Skeletal muscle satellite cell (primary cell): ENCODE data around the gene ZDHHC14.

Source experiments
- H3K27me3 ChIP-seq: 2 replicates; pipeline ENCODE4 v1.7.0; 2013; ENCODE audit warnings: low read length; ENCODE audit not compliant: control insufficient read depth, insufficient read depth
- H3K36me3 ChIP-seq: 2 replicates; pipeline ENCODE4 v1.7.0; 2013; ENCODE audit warnings: mild to moderate bottlenecking, control low read depth, low read length; ENCODE audit not compliant: insufficient read depth
- H3K4me1 ChIP-seq: 2 replicates; pipeline ENCODE4 v1.7.0; 2013; ENCODE audit warnings: low read length; ENCODE audit not compliant: control insufficient read depth, insufficient read depth
- H3K4me2 ChIP-seq: 2 replicates; pipeline ENCODE4 v1.7.0; 2013; ENCODE audit warnings: mild to moderate bottlenecking, low read length
- H3K4me3 ChIP-seq: 2 replicates; pipeline ENCODE4 v1.7.0; 2013; ENCODE audit warnings: low read length
- H3K9ac ChIP-seq: 2 replicates; pipeline ENCODE4 v1.7.0; 2013; ENCODE audit warnings: mild to moderate bottlenecking, low read depth, low read length, moderate library complexity
- H3K9me3 ChIP-seq: replicated peaks from 2 replicates; pipeline ENCODE4 v1.7.0; 2013; ENCODE audit warnings: mild to moderate bottlenecking, control low read depth, low read length

The ZDHHC14 gene

GRCh38 chr6:157503018-157503747 lies 122.2 kb downstream of the ZDHHC14 start:
- no peak overlapping the region for H3K4me2 ChIP-seq
- no peaks in the 10 kb centered on the region for H3K4me1 ChIP-seq
- no peaks in the 10 kb centered on the region for H3K27me3 ChIP-seq
- no peak overlapping the region for H3K4me3 ChIP-seq
- peaks cover 12% of the 10 kb centered on the region for H3K9me3 ChIP-seq
- H3K36me3 ChIP-seq, result no peaks in the 10 kb centered on the region
- H3K9ac ChIP-seq, result no peak overlapping the region

- H3K4me2 ChIP-seq, result no peak overlapping the region
- H3K9me3 ChIP-seq, result peaks cover 12% of the 10 kb centered on the region
- no peak overlapping the region for H3K9ac ChIP-seq
- H3K36me3 ChIP-seq, result no peaks in the 10 kb centered on the region
- H3K4me3 ChIP-seq, result no peak overlapping the region
- H3K4me1 ChIP-seq, result no peaks in the 10 kb centered on the region
- no peaks in the 10 kb centered on the region for H3K27me3 ChIP-seq
Measured at GRCh38 chr6:157505912-157506491, 125.0 kb downstream of the ZDHHC14 start.

GRCh38 chr6:157510323-157511188 lies 129.6 kb downstream of the ZDHHC14 start:
- peaks cover 7% of the 10 kb centered on the region for H3K4me1 ChIP-seq
- H3K4me3 ChIP-seq, result no peak overlapping the region
- no peaks in the 10 kb centered on the region for H3K36me3 ChIP-seq
- H3K9me3 ChIP-seq, result peaks cover 9% of the 10 kb centered on the region
- H3K4me2 ChIP-seq, result no peak overlapping the region
- H3K9ac ChIP-seq, result no peak overlapping the region
- no peaks in the 10 kb centered on the region for H3K27me3 ChIP-seq

- Histone ChIP-seq H3K36me3 (no peaks in the 10 kb centered on the region), H3K9me3 (no peaks in the 10 kb centered on the region), H3K9ac (no peak overlapping the region), H3K27me3 (no peaks in the 10 kb centered on the region), H3K4me2 (no peak overlapping the region), H3K4me3 (no peak overlapping the region), H3K4me1 (peaks cover 7% of the 10 kb centered on the region)
Measured at GRCh38 chr6:157511682-157512381, 130.8 kb downstream of the ZDHHC14 start.

- H3K27me3 ChIP-seq, result no peaks in the 10 kb centered on the region
- no peak overlapping the region for H3K4me2 ChIP-seq
- H3K9me3 ChIP-seq, result no peaks in the 10 kb centered on the region
- peaks cover 7% of the 10 kb centered on the region for H3K4me1 ChIP-seq
- no peaks in the 10 kb centered on the region for H3K36me3 ChIP-seq
- H3K9ac ChIP-seq, result no peak overlapping the region
- H3K4me3 ChIP-seq, result no peak overlapping the region
Measured at GRCh38 chr6:157512382-157512682, 131.3 kb downstream of the ZDHHC14 start.

GRCh38 chr6:157513004-157513603 lies 132.1 kb downstream of the ZDHHC14 start:
- H3K4me1 ChIP-seq, result peaks cover 7% of the 10 kb centered on the region
- H3K9ac ChIP-seq, result no peak overlapping the region
- H3K9me3 ChIP-seq, result no peaks in the 10 kb centered on the region
- H3K4me2 ChIP-seq, result no peak overlapping the region
- H3K27me3 ChIP-seq, result no peaks in the 10 kb centered on the region
- H3K4me3 ChIP-seq, result no peak overlapping the region
- no peaks in the 10 kb centered on the region for H3K36me3 ChIP-seq

GRCh38 chr6:157513619-157514485 lies 132.9 kb downstream of the ZDHHC14 start:
- H3K4me2 ChIP-seq, result no peak overlapping the region
- no peaks in the 10 kb centered on the region for H3K36me3 ChIP-seq
- H3K27me3 ChIP-seq, result no peaks in the 10 kb centered on the region
- H3K9me3 ChIP-seq, result no peaks in the 10 kb centered on the region
- no peak overlapping the region for H3K9ac ChIP-seq
- H3K4me1 ChIP-seq, result peaks cover 7% of the 10 kb centered on the region
- no peak overlapping the region for H3K4me3 ChIP-seq

- Histone ChIP-seq H3K4me1 (peaks cover 7% of the 10 kb centered on the region), H3K9ac (no peak overlapping the region), H3K9me3 (no peaks in the 10 kb centered on the region), H3K4me3 (no peak overlapping the region), H3K36me3 (no peaks in the 10 kb centered on the region), H3K27me3 (no peaks in the 10 kb centered on the region), H3K4me2 (peak overlapping the region; percentile 6)
Measured at GRCh38 chr6:157514659-157515496, 133.9 kb downstream of the ZDHHC14 start.

- no peak overlapping the region for H3K4me3 ChIP-seq
- no peaks in the 10 kb centered on the region for H3K36me3 ChIP-seq
- no peak overlapping the region for H3K4me2 ChIP-seq
- no peaks in the 10 kb centered on the region for H3K27me3 ChIP-seq
- no peaks in the 10 kb centered on the region for H3K9me3 ChIP-seq
- peaks cover 7% of the 10 kb centered on the region for H3K4me1 ChIP-seq
- H3K9ac ChIP-seq, result no peak overlapping the region
Measured at GRCh38 chr6:157516319-157517026, 135.5 kb downstream of the ZDHHC14 start.
